Activated naive CD8-positive, alpha-beta T cell treated with anti-CD3 and anti-CD28 coated beads, Interleukin-2, amount 10 ng/mL, durations not matched to agents 7 days and 5 days (primary cell): ENCODE data around the gene AURKB. TPM values are rescaled to one million over a fixed set of nuclear protein-coding genes. Genes with fewer than 3 reads are reported as not detected.
A peak's percentile ranks its signal among the peaks of the same experiment; 100 is the strongest.
"Not testable (repeated sequence)": the region's sequence is repeated elsewhere in the genome, so short reads cannot be mapped to it uniquely, and the experiment has no call there.

Experiments used
- ATAC-seq: fragments of 150-1000 bp; cut with Tn5 transposase; one replicate; pipeline ENCODE4 v1.10.0; 2021; ENCODE audit warnings: low read depth, moderate library complexity
- POLR2A ChIA-PET: fragments of 350-600 bp; sonication (Branson Sonifier 250); formaldehyde crosslinking; loops from one replicate; lab custom pipeline; 2021; ENCODE audit warnings: antibody characterized with exemption; lab: Charles Lee
- DNase-seq: peaks from one replicate; pipeline ENCODE4 v3.0.0; 2021
- H3K27ac Mint-ChIP-seq: one replicate; pipeline ENCODE4 v1.8.0; 2022; ENCODE audit warnings: mild to moderate bottlenecking, mixed read lengths
- H3K27me3 Mint-ChIP-seq: one replicate; pipeline ENCODE4 v1.8.0; 2022; ENCODE audit warnings: mild to moderate bottlenecking, moderate library complexity, mixed read lengths
- H3K36me3 Mint-ChIP-seq: one replicate; pipeline ENCODE4 v1.8.0; 2021; ENCODE audit warnings: mild to moderate bottlenecking, mixed read lengths
- H3K4me1 Mint-ChIP-seq: one replicate; pipeline ENCODE4 v1.8.0; 2021; ENCODE audit warnings: mixed read lengths
- H3K4me3 Mint-ChIP-seq: one replicate; pipeline ENCODE4 v1.8.0; 2022; ENCODE audit warnings: mild to moderate bottlenecking, moderate library complexity, mixed read lengths
- H3K9me3 Mint-ChIP-seq: one replicate; pipeline ENCODE4 v1.8.0; 2021; ENCODE audit warnings: mixed read lengths
- total RNA-seq, 2 experiments: library from RNA; stranded (reverse); gene quantifications; one replicate each; pipeline ENCODE4 v1.2.3, GENCODE V29; 2021

The AURKB gene
- total RNA-seq, 2 experiments from 2014 or later, result 128 to 152 TPM

DNA sequence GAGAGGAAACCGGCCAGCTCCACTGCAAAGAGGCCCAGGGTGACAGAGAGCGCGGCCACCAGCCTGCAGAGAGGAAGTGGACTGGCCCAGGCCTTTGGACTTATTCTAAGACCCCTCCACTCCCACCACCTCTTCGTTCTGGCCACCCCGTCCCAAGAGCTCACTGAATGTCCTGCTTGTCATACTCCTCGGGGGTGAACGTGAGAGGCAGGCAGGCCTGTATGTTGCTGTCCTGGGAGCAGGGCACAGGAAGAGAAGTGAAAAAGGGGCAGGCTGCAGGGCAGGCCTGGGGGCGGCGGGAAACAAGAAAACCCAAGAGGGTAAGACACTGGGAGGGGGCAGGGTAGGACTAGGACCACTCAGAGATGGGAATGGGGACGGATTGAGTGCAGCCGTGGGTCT is 34.6 kb downstream of the AURKB start:
- Mint-ChIP-seq H3K27ac (peak overlapping the region; percentile 90), H3K9me3 (no peaks in the 10 kb centered on the region), H3K36me3 (no peaks in the 10 kb centered on the region), H3K4me1 (peaks cover 28% of the 10 kb centered on the region), H3K27me3 (peaks cover under 1% of the 10 kb centered on the region), H3K4me3 (peak overlapping the region; percentile 94)
- ATAC-seq (peak; percentile 5), DNase-seq (no peak)
- POLR2A ChIA-PET, result interaction anchor here (1.0 to 2.4 kb wide), 7 partner anchors 12 to 120 kb away, joined by 3 to 15 read pairs (median 5); partner anchors contain the start of genes AURKB, PFAS and SLC25A35

DNA sequence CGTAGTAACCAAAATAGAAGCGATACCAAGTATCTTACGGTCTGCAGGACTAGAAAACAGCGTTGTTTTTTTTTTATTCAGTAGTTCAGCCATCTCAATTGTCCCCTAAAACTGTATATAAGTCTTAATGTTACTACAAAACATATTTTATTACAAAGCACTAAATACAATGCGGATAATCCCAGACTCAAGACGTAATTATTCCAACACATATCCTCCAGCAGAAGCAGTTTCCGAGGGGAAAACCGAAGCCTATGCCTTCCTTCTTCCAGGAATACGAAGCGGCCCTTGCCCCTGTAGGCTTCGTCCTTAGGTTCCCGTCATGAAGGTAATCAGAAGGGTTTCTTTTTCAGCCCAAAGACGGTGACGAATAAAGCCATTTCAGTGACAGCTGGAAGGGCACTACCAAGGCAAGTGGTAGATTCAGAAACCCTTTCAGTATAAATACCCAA is 36.5 kb downstream of the AURKB start:
- Mint-ChIP-seq H3K9me3 (no peaks in the 10 kb centered on the region), H3K4me1 (peaks cover 28% of the 10 kb centered on the region)

DNA sequence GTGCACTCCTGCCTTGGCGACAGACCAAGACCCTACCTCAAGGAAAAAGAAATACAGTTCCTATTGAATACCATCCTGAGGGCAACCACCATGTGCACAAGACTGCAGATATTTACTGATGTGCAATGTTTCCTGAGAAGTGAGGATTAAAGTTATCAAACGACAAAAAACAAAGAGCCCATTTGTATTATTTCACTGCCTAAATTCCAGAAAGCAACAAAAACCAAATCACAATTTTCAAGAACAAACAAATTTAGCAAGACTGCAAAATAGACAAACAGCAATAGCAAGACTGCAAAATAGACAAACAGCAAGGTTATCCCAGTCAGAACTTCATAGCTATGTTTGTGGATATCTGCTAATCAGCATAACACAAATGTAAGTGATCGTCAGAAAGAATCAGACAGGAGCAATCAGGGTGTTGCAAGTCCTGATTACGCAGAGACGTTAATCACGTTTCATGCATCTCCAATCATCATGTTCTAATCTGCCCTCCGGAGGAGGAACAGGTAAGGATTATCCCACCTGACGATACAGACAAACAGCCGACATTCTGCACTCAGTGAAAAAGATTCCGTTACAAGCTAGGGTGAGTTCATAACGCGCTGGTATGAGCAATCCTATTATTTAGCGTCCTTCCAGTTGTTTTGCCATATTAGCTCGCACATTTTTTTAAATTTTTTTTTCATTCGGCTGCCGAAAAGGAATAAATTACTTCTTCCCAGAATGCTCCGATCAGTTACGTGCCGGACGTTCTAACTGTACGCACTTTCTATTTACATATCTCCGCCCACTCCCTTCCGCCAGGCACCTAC is 37.1 kb downstream of the AURKB start:
- H3K4me1 Mint-ChIP-seq, result peaks cover 28% of the 10 kb centered on the region
- H3K27me3 Mint-ChIP-seq, result no peaks in the 10 kb centered on the region
- no peaks in the 10 kb centered on the region for H3K36me3 Mint-ChIP-seq
- POLR2A ChIA-PET, result interaction anchor here (0.6 to 6.0 kb wide), 41 partner anchors 10 to 486 kb away, joined by 3 to 384 read pairs (median 5); partner anchors contain the start of genes ALOX12B, ALOXE3, AURKB and BORCS6
- peak overlapping the region; percentile 84 for H3K4me3 Mint-ChIP-seq
- ATAC-seq (peak; percentile 84), DNase-seq (no peak)
- no peaks in the 10 kb centered on the region for H3K9me3 Mint-ChIP-seq
- H3K27ac Mint-ChIP-seq, result peak overlapping the region; percentile 97

More for the DNA sequence above, 36.5 kb downstream of the AURKB start:
- Mint-ChIP-seq H3K36me3 (no peaks in the 10 kb centered on the region), H3K27ac (peak overlapping the region; percentile 97), H3K27me3 (no peaks in the 10 kb centered on the region), H3K4me3 (peak overlapping the region; percentile 84)
- POLR2A ChIA-PET, result interaction anchor here (0.6 to 6.0 kb wide), 36 partner anchors 9 to 487 kb away, joined by 3 to 384 read pairs (median 5); partner anchors contain the start of genes ALOX12B, ALOXE3, AURKB and BORCS6
- no peak for DNase-seq
- no peak for ATAC-seq

DNA sequence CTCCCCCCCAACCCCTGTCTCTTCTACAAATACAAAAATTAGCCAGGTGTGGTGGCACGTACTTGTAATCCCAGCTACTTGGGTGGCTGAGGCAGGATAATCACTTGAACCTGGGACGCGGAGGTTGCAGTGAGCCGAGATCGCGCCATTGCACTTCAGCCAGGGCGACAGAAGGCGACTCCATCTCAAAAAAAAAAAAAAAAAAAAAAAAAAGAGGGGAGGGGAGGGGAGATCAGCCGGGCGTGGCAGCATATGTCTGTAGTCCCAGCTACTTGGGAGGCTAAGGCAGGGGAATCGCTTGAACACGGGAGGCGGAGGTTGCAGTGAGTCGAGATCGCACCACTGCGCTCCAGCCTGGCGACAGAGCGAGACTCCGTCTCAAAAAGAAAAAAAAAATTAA is 40.2 kb downstream of the AURKB start:
- not testable (repeated sequence) for H3K27ac Mint-ChIP-seq, H3K27me3 Mint-ChIP-seq, H3K4me3 Mint-ChIP-seq, ATAC-seq, H3K36me3 Mint-ChIP-seq, DNase-seq, H3K9me3 Mint-ChIP-seq
- peaks cover 22% of the 10 kb centered on the region for H3K4me1 Mint-ChIP-seq
- POLR2A ChIA-PET, result interaction anchor here (6.0 kb wide), 1 partner anchor 13 kb away, joined by 384 read pairs; the partner anchor contains the start of genes PER1 and VAMP2

DNA sequence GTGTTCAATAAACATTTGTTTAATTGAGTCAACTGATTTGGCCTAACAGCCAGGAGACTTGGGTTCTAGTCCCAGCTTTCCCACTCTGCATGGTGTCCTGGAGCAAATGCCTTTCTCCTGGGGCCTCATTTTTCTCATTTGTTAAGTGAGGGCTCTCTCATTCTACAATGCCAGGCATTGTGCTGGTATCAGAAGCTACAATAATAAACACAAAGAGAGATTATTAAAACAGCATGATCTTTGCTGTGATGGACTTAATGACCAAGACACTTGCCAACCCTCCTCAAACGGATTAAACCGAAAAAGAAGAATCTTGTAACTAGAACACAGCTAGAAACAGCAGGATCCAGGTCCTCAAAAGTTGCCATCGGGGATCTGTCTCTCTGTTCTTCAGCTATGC is 42.8 kb downstream of the AURKB start:
- H3K4me1 Mint-ChIP-seq, result peaks cover 23% of the 10 kb centered on the region
- POLR2A ChIA-PET, result interaction anchor here (0.6 kb wide), 1 partner anchor 28 kb away, joined by 3 read pairs; no protein-coding TSS in a partner anchor
- H3K27ac Mint-ChIP-seq, result no peak overlapping the region
- H3K9me3 Mint-ChIP-seq, result no peaks in the 10 kb centered on the region
- H3K27me3 Mint-ChIP-seq, result no peaks in the 10 kb centered on the region
- no peak overlapping the region for H3K4me3 Mint-ChIP-seq
- peaks cover 1% of the 10 kb centered on the region for H3K36me3 Mint-ChIP-seq
- DNase-seq (no peak), ATAC-seq (no peak)

DNA sequence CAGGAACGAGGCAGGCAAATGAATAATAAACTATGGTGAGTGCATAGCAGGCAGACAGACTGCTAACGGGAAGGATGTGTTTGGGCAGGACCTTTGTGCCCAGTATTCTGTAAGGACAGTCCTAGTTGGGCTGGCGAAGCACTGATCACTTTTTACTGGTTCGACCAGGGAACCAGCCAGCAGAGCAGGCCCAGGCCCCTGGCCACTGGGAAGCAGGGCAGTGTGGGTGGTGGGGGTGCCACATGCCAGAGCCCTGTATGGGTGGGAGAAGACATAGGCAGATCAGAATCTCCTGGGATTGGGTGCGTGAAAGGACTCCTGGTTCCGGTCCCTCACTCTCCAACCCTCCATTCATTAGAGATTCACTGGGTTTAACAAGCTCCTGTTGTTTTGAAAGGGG is 43.6 kb downstream of the AURKB start:
- no peak for DNase-seq
- Mint-ChIP-seq H3K27ac (no peak overlapping the region), H3K36me3 (peaks cover 4% of the 10 kb centered on the region), H3K4me3 (no peak overlapping the region), H3K4me1 (peaks cover 22% of the 10 kb centered on the region), H3K9me3 (no peaks in the 10 kb centered on the region), H3K27me3 (no peaks in the 10 kb centered on the region)
- POLR2A ChIA-PET, result no interaction called here
- ATAC-seq, result no peak

DNA sequence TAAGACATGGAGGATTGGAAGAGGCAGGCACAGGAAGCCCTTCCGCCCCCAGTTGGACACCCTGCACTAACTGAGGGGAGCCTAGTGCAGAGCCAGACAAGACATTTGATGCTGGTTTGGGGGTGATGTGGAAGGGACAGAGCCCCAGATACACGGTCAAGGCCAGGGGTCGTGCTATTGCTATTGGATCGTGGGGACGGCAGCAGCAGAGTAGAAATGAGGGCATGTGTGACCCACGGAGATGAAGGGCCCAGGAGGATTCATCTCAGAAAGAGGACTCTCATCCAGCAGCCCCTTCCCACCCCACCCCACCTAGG is 45.6 kb downstream of the AURKB start:
- Mint-ChIP-seq H3K27ac (peak overlapping the region; percentile 100), H3K4me1 (peaks cover 40% of the 10 kb centered on the region), H3K4me3 (peak overlapping the region; percentile 88), H3K36me3 (peaks cover 19% of the 10 kb centered on the region), H3K27me3 (no peaks in the 10 kb centered on the region), H3K9me3 (no peaks in the 10 kb centered on the region)
- POLR2A ChIA-PET, result interaction anchor here (0.8 to 14.8 kb wide), 17 partner anchors 7 to 137 kb away, joined by 3 to 384 read pairs (median 7); partner anchors contain the start of genes AURKB, BORCS6, CTC1 and PER1
- peak; percentile 35 for ATAC-seq
- no peak for DNase-seq

DNA sequence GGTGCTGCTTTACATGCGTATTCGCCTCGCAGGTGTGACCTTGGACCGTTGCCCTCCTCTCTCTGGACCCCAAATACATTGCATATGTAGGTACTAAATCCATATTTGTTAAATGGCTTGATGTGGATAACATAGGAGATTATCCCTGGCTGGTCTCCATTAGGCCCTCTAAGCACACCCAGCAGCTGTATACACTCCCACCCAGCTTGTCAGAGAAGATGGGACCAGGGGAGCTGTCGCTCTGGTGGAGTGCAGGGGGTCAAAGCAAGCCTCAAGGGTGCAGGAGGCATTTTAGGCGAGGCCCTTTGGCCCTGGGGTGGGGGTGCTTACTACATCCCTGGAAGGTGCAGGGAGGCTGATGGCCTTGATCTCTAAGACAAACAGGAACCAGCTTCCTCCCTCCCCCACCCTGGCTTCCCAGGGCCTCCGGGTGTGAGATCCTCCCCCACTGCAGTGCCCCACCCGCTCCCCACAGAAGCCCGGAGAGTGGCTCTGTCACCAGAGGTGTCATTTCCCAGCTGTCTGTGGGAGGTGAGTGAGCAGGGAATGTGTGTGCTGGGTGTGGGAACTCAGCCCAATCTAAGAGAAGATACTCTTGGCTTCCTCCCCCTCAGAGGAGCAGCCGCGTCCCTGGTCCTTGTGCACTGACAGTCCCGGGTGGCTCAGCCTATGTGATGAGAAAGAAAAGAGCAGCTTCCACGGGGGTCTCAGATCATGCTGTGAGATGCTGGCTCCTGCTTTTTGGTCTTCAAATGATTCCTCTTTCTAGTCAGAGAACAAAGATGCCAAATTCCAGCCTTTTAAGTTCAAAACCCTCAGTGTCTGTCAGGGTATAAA is 46.2 kb downstream of the AURKB start:
- POLR2A ChIA-PET, result interaction anchor here (0.7 to 14.8 kb wide), 18 partner anchors 8 to 309 kb away, joined by 3 to 384 read pairs (median 7); partner anchors contain the start of genes AURKB, BORCS6, CTC1 and PER1
- no peaks in the 10 kb centered on the region for H3K27me3 Mint-ChIP-seq
- peak overlapping the region; percentile 88 for H3K4me3 Mint-ChIP-seq
- H3K27ac Mint-ChIP-seq, result peak overlapping the region; percentile 100
- no peaks in the 10 kb centered on the region for H3K9me3 Mint-ChIP-seq
- peak; percentile 70 for ATAC-seq
- H3K4me1 Mint-ChIP-seq, result peaks cover 40% of the 10 kb centered on the region
- H3K36me3 Mint-ChIP-seq, result peaks cover 19% of the 10 kb centered on the region
- DNase-seq, result peak; percentile 80

DNA sequence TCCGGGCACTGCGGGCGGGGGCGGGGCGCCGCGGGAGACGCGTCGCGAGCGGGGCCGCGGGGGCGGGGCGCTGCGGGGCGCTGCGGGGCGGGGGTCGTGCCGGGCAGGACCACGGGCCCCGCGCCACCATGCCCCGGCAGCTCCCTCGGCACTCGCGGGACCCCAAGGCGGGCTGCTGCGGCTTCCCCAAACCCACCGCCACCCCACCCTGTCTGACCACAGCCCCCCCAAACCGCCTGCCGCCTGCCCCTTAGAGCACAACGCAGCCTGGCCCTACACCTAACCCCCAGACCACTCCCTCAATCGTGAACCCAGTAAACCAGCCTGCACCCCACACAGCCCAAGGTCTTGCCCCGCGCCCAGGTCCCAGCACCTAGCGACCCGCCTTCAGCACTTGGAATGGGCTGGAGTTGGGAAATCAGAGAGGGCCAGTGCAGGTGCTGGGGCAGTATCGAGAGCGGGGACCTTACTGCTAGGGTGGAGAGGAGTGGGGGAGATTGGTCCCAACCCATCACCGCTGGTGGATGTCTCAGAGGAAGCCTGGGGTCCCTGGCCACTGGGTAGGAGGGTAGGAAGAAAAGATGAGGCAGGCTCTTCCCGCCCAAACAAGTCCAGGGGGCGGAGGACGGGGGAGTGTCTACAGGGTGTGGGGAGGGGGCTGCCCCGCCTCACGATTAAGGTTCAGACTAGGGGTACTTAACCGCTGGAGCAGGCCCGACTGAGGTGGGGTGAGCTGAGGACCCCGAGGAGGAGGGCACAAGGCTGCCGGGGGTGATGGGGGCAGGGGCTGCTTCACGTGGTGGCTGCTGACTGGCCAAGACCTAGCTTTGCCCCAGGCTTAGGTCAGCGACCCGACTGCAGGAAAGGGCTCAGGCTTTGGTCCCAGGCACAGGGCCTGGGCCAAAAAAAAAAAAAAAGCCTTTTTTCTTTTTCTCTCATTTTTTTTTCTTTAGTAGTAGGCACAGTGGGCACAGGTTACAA is 47.1 kb downstream of the AURKB start:
- no peaks in the 10 kb centered on the region for H3K9me3 Mint-ChIP-seq
- H3K4me3 Mint-ChIP-seq, result peak overlapping the region; percentile 88
- peaks cover 47% of the 10 kb centered on the region for H3K4me1 Mint-ChIP-seq
- H3K36me3 Mint-ChIP-seq, result peaks cover 23% of the 10 kb centered on the region
- DNase-seq, result peak; percentile 59
- H3K27me3 Mint-ChIP-seq, result no peaks in the 10 kb centered on the region
- POLR2A ChIA-PET, result interaction anchor here (0.7 to 14.8 kb wide), 16 partner anchors 9 to 308 kb away, joined by 3 to 384 read pairs (median 8); partner anchors contain the start of genes AURKB, BORCS6, CTC1 and PER1
- peak; percentile 3 for ATAC-seq
- H3K27ac Mint-ChIP-seq, result peak overlapping the region; percentile 100

DNA sequence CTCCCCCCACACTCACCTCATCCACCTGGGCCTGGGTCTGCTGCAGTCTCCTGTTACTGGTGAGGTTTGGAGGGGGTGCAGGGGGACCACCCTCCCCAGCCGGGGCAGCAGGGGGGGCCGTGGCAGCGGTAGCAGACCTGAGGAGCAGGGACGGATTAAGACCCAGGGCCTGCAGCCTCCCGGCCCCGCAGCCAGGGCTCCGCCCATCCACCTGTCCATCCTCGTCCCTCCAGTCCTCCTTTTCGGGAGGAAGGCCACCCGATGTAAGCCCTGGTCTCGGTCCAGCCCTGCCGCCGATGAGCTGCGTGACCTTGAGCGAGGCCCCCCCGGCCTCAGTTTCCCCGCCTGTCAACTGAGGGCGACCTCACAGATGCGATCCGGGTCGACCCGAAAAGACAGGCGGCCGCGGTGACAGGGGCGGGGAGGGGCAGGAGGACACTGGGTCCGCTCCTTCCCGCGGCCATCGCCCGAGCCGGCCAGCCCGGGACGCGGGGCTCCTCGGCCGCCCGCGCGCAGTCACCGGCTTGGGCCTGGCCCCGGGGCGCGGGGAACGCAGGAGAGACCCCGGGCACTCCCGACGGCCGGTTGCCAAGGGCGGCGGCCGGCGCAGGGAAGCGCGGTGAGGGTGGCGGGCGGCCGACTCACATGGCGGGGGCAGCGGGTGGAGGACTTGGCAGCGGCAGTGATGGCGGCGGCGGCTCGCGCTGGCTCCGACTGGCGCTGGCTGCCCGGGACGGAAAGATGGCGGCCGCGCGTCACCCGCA is 48.0 kb downstream of the AURKB start, which contains the start of gene VAMP2:
Gene VAMP2 (minus strand): TSS at position 716 of the 764 bp plus-strand sequence. CDS start 69 bp downstream, at position 647.
- Mint-ChIP-seq H3K4me1 (peaks cover 47% of the 10 kb centered on the region), H3K4me3 (peak within 1 kb of the TSS; percentile 88), H3K27ac (peak within 1 kb of the TSS; percentile 100), H3K27me3 (no peaks in the 10 kb centered on the region), H3K36me3 (peaks cover 23% of the 10 kb centered on the region), H3K9me3 (no peaks in the 10 kb centered on the region)
- POLR2A ChIA-PET, result interaction anchor here (2.2 to 14.8 kb wide), 3 partner anchors 10 to 43 kb away, joined by 10 to 384 read pairs (median 13); partner anchors contain the start of gene BORCS6
- peak; percentile 41 for ATAC-seq
- DNase-seq, result peak; percentile 95
